A673 (cell line): ENCODE measurements around the gene SYNRG.

Experiments
- EZH2 ChIP-seq: fragments of 200-600 bp; sonication (generic); IDR thresholded peaks from 2 replicates; pipeline ENCODE4 v1.6.1; 2017; ENCODE audit warnings: borderline replicate concordance, low read depth, mild to moderate bottlenecking, mixed read lengths, antibody characterized with exemption, low read length; ENCODE audit not compliant: poor library complexity, severe bottlenecking
- TF ChIP-seq, protein P1 (sequence below): fragments of 300-800, 200-600 bp; sonication (generic); conservative IDR thresholded peaks from 2 replicates; pipeline ENCODE4 v1.5.1; 2017; ENCODE audit warnings: low read depth, mild to moderate bottlenecking, antibody characterized with exemption, low read length, moderate library complexity, mixed read lengths

DNA sequence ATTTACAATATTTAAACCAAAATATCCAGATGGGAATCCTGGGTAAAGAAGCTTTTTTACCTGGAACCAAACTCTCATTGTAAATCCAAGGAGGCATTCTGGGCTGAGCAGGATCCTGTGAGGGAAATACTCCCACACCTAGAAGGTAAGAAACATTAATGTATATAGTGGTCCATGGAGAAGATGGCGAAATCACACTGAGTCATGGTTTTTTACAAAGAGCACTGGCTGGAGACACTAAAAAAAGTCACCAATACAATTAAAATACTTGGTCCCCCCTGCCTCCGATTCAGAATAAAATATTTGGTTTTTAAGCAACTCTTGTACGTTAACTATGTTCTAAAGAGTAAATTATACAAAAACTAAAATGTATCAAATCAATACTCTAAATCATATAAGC is 32.9 kb downstream of the SYNRG start:
- TF ChIP-seq, protein P1, sequence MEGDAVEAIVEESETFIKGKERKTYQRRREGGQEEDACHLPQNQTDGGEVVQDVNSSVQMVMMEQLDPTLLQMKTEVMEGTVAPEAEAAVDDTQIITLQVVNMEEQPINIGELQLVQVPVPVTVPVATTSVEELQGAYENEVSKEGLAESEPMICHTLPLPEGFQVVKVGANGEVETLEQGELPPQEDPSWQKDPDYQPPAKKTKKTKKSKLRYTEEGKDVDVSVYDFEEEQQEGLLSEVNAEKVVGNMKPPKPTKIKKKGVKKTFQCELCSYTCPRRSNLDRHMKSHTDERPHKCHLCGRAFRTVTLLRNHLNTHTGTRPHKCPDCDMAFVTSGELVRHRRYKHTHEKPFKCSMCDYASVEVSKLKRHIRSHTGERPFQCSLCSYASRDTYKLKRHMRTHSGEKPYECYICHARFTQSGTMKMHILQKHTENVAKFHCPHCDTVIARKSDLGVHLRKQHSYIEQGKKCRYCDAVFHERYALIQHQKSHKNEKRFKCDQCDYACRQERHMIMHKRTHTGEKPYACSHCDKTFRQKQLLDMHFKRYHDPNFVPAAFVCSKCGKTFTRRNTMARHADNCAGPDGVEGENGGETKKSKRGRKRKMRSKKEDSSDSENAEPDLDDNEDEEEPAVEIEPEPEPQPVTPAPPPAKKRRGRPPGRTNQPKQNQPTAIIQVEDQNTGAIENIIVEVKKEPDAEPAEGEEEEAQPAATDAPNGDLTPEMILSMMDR: no peak
- no peak for TF ChIP-seq EZH2
